IMR-90 (cell line): Measurements from ENCODE around the gene CMPK2.

Source experiments
- CEBPB ChIP-seq: IDR thresholded peaks from 2 replicates; pipeline ENCODE4 v1.6.1; 2012; ENCODE audit warnings: low read depth, low read length, improper control_type of control experiment
- CHD1 ChIP-seq: IDR thresholded peaks from 2 replicates; pipeline ENCODE4 v1.6.1; 2012; ENCODE audit warnings: low read depth, low read length, improper control_type of control experiment
- CTCF ChIP-seq: conservative IDR thresholded peaks from 2 replicates; pipeline ENCODE4 v1.5.1; 2012; ENCODE audit warnings: mild to moderate bottlenecking, low read depth, low read length, improper control_type of control experiment
- ELK1 ChIP-seq: fragments of 150-350 bp; IDR thresholded peaks from 2 replicates; pipeline ENCODE4 v1.6.1; 2016; ENCODE audit warnings: low read depth, mild to moderate bottlenecking, low read length, moderate library complexity, borderline replicate concordance
- FOS ChIP-seq: fragments of 150-350 bp; IDR thresholded peaks from 2 replicates; pipeline ENCODE4 v1.6.1; 2016; ENCODE audit warnings: low read depth, low read length
- MXI1 ChIP-seq: IDR thresholded peaks from 2 replicates; pipeline ENCODE4 v1.6.1; 2012; ENCODE audit warnings: low read depth, mild to moderate bottlenecking, low read length, moderate library complexity, borderline replicate concordance
- NFE2L2 ChIP-seq: fragments of 150-350 bp; IDR thresholded peaks from 2 replicates; pipeline ENCODE4 v1.6.1; 2016; ENCODE audit warnings: low read depth, mild to moderate bottlenecking, low read length
- POLR2A ChIP-seq: IDR thresholded peaks from 2 replicates; pipeline ENCODE4 v1.6.1; 2012; ENCODE audit warnings: mild to moderate bottlenecking, low read depth, low read length
- RAD21 ChIP-seq: IDR thresholded peaks from 2 replicates; pipeline ENCODE4 v1.6.1; 2012; ENCODE audit warnings: low read length, improper control_type of control experiment
- RCOR1 ChIP-seq: IDR thresholded peaks from 2 replicates; pipeline ENCODE4 v1.6.1; 2012; ENCODE audit warnings: mild to moderate bottlenecking, low read length, improper control_type of control experiment; ENCODE audit not compliant: insufficient replicate concordance
- RFX5 ChIP-seq: IDR thresholded peaks from 2 replicates; pipeline ENCODE4 v1.8.0; 2012; ENCODE audit warnings: low read depth, mild to moderate bottlenecking, low read length, moderate library complexity
- SMC3 ChIP-seq: fragments of 150-350 bp; IDR thresholded peaks from 2 replicates; pipeline ENCODE4 v1.6.1; 2016; ENCODE audit warnings: low read depth, mild to moderate bottlenecking, antibody characterized with exemption, low read length, moderate library complexity
- TF ChIP-seq, protein P1 (sequence below): fragments of 150-350 bp; IDR thresholded peaks from 2 replicates; pipeline ENCODE4 v1.6.1; 2017; ENCODE audit warnings: mild to moderate bottlenecking, antibody characterized with exemption, low read length, low read depth

- TF ChIP-seq CTCF = no peak
- no peak for TF ChIP-seq POLR2A
- no peak for TF ChIP-seq NFE2L2
- TF ChIP-seq RAD21 = no peak
- TF ChIP-seq SMC3 = no peak
- TF ChIP-seq, protein P1, sequence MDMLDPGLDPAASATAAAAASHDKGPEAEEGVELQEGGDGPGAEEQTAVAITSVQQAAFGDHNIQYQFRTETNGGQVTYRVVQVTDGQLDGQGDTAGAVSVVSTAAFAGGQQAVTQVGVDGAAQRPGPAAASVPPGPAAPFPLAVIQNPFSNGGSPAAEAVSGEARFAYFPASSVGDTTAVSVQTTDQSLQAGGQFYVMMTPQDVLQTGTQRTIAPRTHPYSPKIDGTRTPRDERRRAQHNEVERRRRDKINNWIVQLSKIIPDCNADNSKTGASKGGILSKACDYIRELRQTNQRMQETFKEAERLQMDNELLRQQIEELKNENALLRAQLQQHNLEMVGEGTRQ = no peak
- TF ChIP-seq RCOR1 = no peak
- TF ChIP-seq ELK1 = no peak
- no peak for TF ChIP-seq CEBPB
- no peak for TF ChIP-seq MXI1
- TF ChIP-seq RFX5 = no peak
- TF ChIP-seq FOS = no peak
- TF ChIP-seq CHD1 = no peak
Observed at GRCh38 chr2:6893876-6894482, 28.3 kb upstream of the CMPK2 start.
